Gastroesophageal sphincter (tissue), 4 donors: ENCODE data around the gene SYNGR4. TPM values are rescaled to one million over a fixed set of nuclear protein-coding genes. Genes with fewer than 3 reads are reported as not detected.

Experiments used
- ATAC-seq: fragments of 150-250 bp; one replicate; pipeline ENCODE4 v1.9.1; 2016; ENCODE audit warnings: mild to moderate bottlenecking, moderate library complexity
- H3K27ac ChIP-seq, 4 donors: fragments of 200-600 bp; sonication (generic) in 3 of 4; 1 replicate in 3 of 4; 2 replicates in 1 of 4; pipeline ENCODE4 v1.5.1; 2016 to 2019
- H3K27me3 ChIP-seq: fragments of 200-600 bp; sonication (generic); one replicate; pipeline ENCODE4 v1.5.1; 2019
- H3K36me3 ChIP-seq, 2 donors: fragments of 200-600 bp; sonication (generic); one replicate each; pipeline ENCODE4 v1.5.1; 2019; ENCODE audit warnings: control low read depth in 1 of 2
- H3K4me1 ChIP-seq, 3 donors: fragments of 200-600 bp; sonication (generic); 1 replicate in 2 of 3; 2 replicates in 1 of 3; pipeline ENCODE4 v1.5.1; 2016 to 2019; ENCODE audit warnings: control low read depth in 2 of 3
- H3K4me3 ChIP-seq, 2 donors: fragments of 200-600 bp; sonication (generic); one replicate each; pipeline ENCODE4 v1.5.1; 2019; ENCODE audit warnings: mild to moderate bottlenecking in 1 of 2, moderate library complexity in 1 of 2
- H3K9me3 ChIP-seq, 3 donors: fragments of 200-600 bp; sonication (generic); one replicate each; pipeline ENCODE4 v1.5.1; 2017 to 2019; ENCODE audit warnings: control low read depth in 2 of 3
- CTCF ChIP-seq, 4 experiments: fragments of 200-600 bp in 2 of 4; fragments of 450-650 bp in 2 of 4; sonication (generic) in 1 of 4; IDR thresholded peaks; one replicate each; pipeline ENCODE4 v1.5.1; 2017 to 2019; ENCODE audit warnings: antibody characterized with exemption in 4 of 4, mild to moderate bottlenecking in 2 of 4, moderate library complexity in 2 of 4
- EP300 ChIP-seq: sonication (generic); formaldehyde crosslinking; IDR thresholded peaks from one replicate; pipeline ENCODE4 v1.6.1; 2017; ENCODE audit warnings: antibody characterized with exemption, mild to moderate bottlenecking
- POLR2A ChIP-seq, 2 donors: fragments of 450-650 bp; IDR thresholded peaks; one replicate each; pipeline ENCODE4 v1.6.1; 2017; ENCODE audit warnings: antibody characterized with exemption in 2 of 2, mild to moderate bottlenecking in 2 of 2, moderate library complexity in 1 of 2
- POLR2AphosphoS5 ChIP-seq: sonication (generic); formaldehyde crosslinking; IDR thresholded peaks from one replicate; pipeline ENCODE4 v1.6.1; 2017; ENCODE audit warnings: antibody characterized with exemption
- WGBS, 2 donors: methylation state at CpG; one replicate each; pipeline ENCODE4 v1.1.5; 2018; ENCODE audit warnings: low coverage in 1 of 2; 5-methylcytosine and 5-hydroxymethylcytosine counted together
- total RNA-seq, 4 donors: library from RNA; depleted of rRNA; stranded (reverse); fragments of >200 nt; gene quantifications; one replicate each; pipeline ENCODE4 v1.1.0, GENCODE V29; 2016

The SYNGR4 gene
- total RNA-seq, 4 donors from 2014 or later = not detected

DNA sequence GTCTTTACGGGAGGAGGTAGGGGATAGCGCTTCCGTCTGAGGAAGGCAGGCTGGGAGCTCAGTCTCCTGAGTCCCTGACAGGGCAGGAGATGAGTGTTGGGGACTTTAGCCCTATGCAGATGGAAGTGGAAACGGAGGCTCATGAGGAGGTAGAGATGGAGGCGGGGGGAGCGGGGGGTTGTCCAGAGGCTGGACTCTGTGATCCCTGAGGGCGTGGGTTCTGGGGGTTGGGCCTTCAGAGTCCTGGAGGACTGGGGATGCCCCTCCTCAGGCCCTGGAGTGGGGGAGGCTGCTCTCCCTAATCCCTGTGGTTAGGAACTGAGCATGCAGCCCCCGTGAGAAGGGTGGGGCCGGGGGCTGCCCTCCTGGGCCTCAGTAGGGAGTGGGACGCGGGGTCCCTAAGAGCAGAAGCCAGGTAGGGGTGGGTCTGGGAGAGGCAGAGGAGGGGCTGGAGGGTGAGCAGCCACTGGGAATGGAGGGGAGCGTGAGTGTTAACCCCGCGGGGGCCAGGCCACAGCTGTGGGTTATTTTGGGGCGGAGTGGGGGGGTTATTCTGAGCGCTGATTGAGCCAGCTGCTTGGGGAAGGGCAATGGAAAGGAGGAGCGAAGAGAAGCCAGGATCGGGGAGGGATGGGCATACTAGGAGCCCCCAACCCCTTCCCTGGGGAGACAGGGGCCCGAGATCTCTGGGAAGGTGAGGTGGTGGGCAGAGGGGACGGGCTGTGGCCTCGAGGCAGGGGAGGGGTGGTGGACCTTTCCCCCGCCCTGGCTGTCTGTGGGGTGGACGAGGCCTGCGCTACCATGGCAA, 32.1 kb downstream of the SYNGR4 start:
- 43 to 48% methylated on average over 8 to 12 of the region's 24 CpGs for WGBS, 2 donors
- no peak for TF ChIP-seq POLR2AphosphoS5
- no peak for TF ChIP-seq CTCF (IDR thresholded peaks at IDR 0.05)
- no peak for TF ChIP-seq POLR2A (IDR thresholded peaks at IDR 0.05)
- TF ChIP-seq EP300 = no peak
- Histone ChIP-seq H3K36me3 (no peaks in the 10 kb centered on the region), H3K4me1 (peaks cover 0 to 46% (median 16%) of the 10 kb centered on the region in 3 donors), H3K27ac (no peak overlapping the region), H3K27me3 (peaks cover 77% of the 10 kb centered on the region), H3K9me3 (no peaks in the 10 kb centered on the region), H3K4me3 (no peak overlapping the region)
- no peak for ATAC-seq

- H3K9me3 ChIP-seq = no peaks in the 10 kb centered on the region
- no peak for ATAC-seq
- H3K4me1 ChIP-seq = peaks cover 0 to 42% (median 16%) of the 10 kb centered on the region in 3 donors
- H3K36me3 ChIP-seq = no peaks in the 10 kb centered on the region
- no peak overlapping the region for H3K27ac ChIP-seq
- WGBS, 2 donors = no CpG with 5 or more reads among the region's 2 CpGs
- H3K4me3 ChIP-seq = no peak overlapping the region
- peaks cover 77% of the 10 kb centered on the region for H3K27me3 ChIP-seq
- TF ChIP-seq CTCF (IDR thresholded peaks at IDR 0.05) = no peak
- no peak for TF ChIP-seq POLR2A (IDR thresholded peaks at IDR 0.05)
- TF ChIP-seq POLR2AphosphoS5 = no peak
- TF ChIP-seq EP300 = no peak
Observed at GRCh38 chr19:48396824-48397176, 32.6 kb downstream of the SYNGR4 start.

- no peaks in the 10 kb centered on the region for H3K9me3 ChIP-seq
- H3K4me1 ChIP-seq = peaks cover 0 to 41% (median 16%) of the 10 kb centered on the region in 3 donors
- H3K4me3 ChIP-seq = peak overlapping the region in 1 of 2 donors; percentile 44
- H3K36me3 ChIP-seq = no peaks in the 10 kb centered on the region
- WGBS, 2 donors = 57% methylated on average over 22 of the region's 22 CpGs
- no peak for ATAC-seq
- peak overlapping the region in 1 of 4 donors; percentile 57 for H3K27ac ChIP-seq
- H3K27me3 ChIP-seq = peaks cover 71% of the 10 kb centered on the region
- TF ChIP-seq POLR2A (IDR thresholded peaks at IDR 0.05) (no peak), POLR2AphosphoS5 (no peak), CTCF (IDR thresholded peaks at IDR 0.05) (no peak), EP300 (no peak)
Observed at GRCh38 chr19:48397263-48398101, 33.3 kb downstream of the SYNGR4 start.

DNA sequence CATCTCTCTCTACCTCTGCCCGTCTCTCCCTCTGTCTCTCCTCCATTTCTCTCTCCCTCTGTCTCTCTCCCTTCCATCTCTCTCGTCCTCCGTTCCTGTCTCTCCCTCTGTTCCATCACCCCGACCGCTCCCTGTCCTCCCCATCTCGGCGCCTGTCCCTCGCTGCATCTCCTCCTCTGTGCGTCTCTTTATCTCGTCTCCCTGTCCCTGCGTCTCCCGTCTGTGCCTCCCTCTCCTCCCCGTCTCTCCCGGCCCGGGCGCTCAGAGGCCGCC, 33.9 kb downstream of the SYNGR4 start:
- ATAC-seq = no peak
- WGBS, 2 donors = 6 to 9% methylated on average over 12 to 13 of the region's 17 CpGs
- no peaks in the 10 kb centered on the region for H3K36me3 ChIP-seq
- H3K9me3 ChIP-seq = no peaks in the 10 kb centered on the region
- H3K27ac ChIP-seq = peak overlapping the region in 2 of 4 donors; percentile 46 to 57
- H3K4me3 ChIP-seq = peak overlapping the region in 1 of 2 donors; percentile 44
- TF ChIP-seq POLR2AphosphoS5 (no peak), EP300 (no peak), CTCF (IDR thresholded peaks at IDR 0.05) (no peak), POLR2A (IDR thresholded peaks at IDR 0.05) (no peak)
- H3K4me1 ChIP-seq = peaks cover 0 to 41% (median 16%) of the 10 kb centered on the region in 3 donors
- peaks cover 66% of the 10 kb centered on the region for H3K27me3 ChIP-seq
